ENCODE data around the gene KIF1B.
"Not testable (repeated sequence)": the region's sequence is repeated elsewhere in the genome, so short reads cannot be mapped to it uniquely, and the experiment has no call there.

The KIF1B gene

DNA sequence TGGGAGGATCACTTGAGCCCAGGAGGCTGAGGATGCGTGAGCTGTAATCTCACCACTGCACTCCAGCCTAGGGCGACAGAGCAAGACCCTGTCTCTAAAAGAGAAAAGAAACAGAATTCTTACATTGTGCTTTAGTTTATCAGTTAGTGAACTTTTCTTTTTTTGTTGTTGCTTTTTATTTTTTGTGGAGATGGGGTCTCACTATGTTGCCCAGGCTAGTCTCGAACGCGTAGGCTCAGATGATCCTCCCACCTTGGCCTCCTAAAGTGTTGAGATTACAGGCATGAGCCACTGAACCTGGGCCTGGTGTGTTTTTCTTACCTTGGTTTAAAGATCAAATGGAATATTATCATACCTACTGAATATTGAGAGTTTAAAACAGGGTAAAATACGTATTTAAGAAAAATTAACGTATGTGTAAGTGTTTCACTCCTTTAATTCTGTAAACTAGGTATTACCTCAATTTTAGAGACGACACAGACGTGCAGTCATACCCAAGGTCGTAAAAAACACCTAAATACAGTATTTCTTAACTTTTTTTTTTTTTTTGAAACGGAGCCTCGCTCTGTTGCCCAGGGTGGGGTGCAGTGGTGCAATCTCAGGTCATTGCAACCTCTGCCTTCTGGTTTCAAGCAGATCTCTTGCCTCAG lies 39.6 kb downstream of the KIF1B start:
- no peak overlapping the region for H3K4me2 ChIP-seq (ENCODE audit: low read length)
- H3K79me1 ChIP-seq (ENCODE audit: low read length), result peaks cover 21% of the 10 kb centered on the region
- H3K27ac ChIP-seq (ENCODE audit: low read depth, low read length), result no peak overlapping the region
- H3K4me3 ChIP-seq (ENCODE audit: low read length), result no peak overlapping the region
- H2AK5ac ChIP-seq (ENCODE audit: low read length), result no peak overlapping the region
- peaks cover 35% of the 10 kb centered on the region for H3K79me2 ChIP-seq (ENCODE audit: control insufficient read depth, insufficient read depth, low read length)
- no peak overlapping the region for H3K9ac ChIP-seq (ENCODE audit: low read length)
- no peak overlapping the region for H3K18ac ChIP-seq (ENCODE audit: low read length)
- no peak overlapping the region for H4K8ac ChIP-seq (ENCODE audit: low read depth, low read length)
- H3K36me3 ChIP-seq (ENCODE audit: control insufficient read depth, insufficient read depth, low read length), result no peaks in the 10 kb centered on the region
- H3K23ac ChIP-seq (ENCODE audit: low read length), result no peak overlapping the region
- H2BK5ac ChIP-seq (ENCODE audit: low read length), result no peak overlapping the region
- no peak for DNase-seq
- H2BK15ac ChIP-seq (replicated peaks; ENCODE audit: low read depth), result no peak overlapping the region
- H3K56ac ChIP-seq (ENCODE audit: low read length), result no peak overlapping the region
- H3K4me1 ChIP-seq (ENCODE audit: control insufficient read depth, low read depth, low read length), result no peaks in the 10 kb centered on the region
- no CpG with 5 or more reads among the region's 12 CpGs for WGBS (ENCODE audit: extremely low coverage, insufficient coverage, low lambda C conversion rate)
- H2BK120ac ChIP-seq (ENCODE audit: low read depth, low read length), result no peak overlapping the region
- no peak overlapping the region for H3K4ac ChIP-seq (ENCODE audit: low read depth, low read length)
- H4K5ac ChIP-seq (ENCODE audit: low read length), result no peak overlapping the region
- no peaks in the 10 kb centered on the region for H3K27me3 ChIP-seq (ENCODE audit: insufficient read depth, low read length, poor library complexity)

DNA sequence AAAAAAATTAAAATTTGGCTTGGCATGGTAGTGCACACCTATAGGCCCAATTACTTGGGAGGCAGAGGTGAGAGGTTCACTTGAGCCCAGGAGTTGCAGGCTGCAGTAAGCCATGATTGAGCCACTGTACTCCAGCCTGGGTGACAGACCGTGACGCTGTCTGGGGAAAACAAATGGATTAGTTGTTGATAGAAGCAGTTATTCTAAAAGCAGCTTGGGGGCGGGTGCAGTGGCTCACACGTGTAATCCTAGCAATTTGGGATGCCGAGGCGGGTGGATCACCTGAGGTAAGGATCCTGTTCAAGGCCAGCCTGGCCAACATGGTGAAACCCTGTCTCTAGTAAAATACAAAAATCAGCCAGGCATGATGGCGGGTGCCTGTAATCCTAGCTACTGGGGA lies 40.3 kb downstream of the KIF1B start:
- no peaks in the 10 kb centered on the region for H3K36me3 ChIP-seq (ENCODE audit: control insufficient read depth, insufficient read depth, low read length)
- no peak overlapping the region for H2BK120ac ChIP-seq (ENCODE audit: low read depth, low read length)
- H3K9ac ChIP-seq (ENCODE audit: low read length), result no peak overlapping the region
- DNase-seq, result no peak
- no peak overlapping the region for H2AK5ac ChIP-seq (ENCODE audit: low read length)
- peaks cover 21% of the 10 kb centered on the region for H3K79me1 ChIP-seq (ENCODE audit: low read length)
- WGBS (ENCODE audit: extremely low coverage, insufficient coverage, low lambda C conversion rate), result no CpG with 5 or more reads among the region's 7 CpGs
- H3K56ac ChIP-seq (ENCODE audit: low read length), result no peak overlapping the region
- H4K8ac ChIP-seq (ENCODE audit: low read depth, low read length), result no peak overlapping the region
- no peak overlapping the region for H3K4me3 ChIP-seq (ENCODE audit: low read length)
- H4K5ac ChIP-seq (ENCODE audit: low read length), result no peak overlapping the region
- peaks cover 35% of the 10 kb centered on the region for H3K79me2 ChIP-seq (ENCODE audit: control insufficient read depth, insufficient read depth, low read length)
- H3K18ac ChIP-seq (ENCODE audit: low read length), result no peak overlapping the region
- no peak overlapping the region for H3K27ac ChIP-seq (ENCODE audit: low read depth, low read length)
- H3K23ac ChIP-seq (ENCODE audit: low read length), result no peak overlapping the region
- H2BK5ac ChIP-seq (ENCODE audit: low read length), result no peak overlapping the region
- H3K4ac ChIP-seq (ENCODE audit: low read depth, low read length), result no peak overlapping the region
- H3K27me3 ChIP-seq (ENCODE audit: insufficient read depth, low read length, poor library complexity), result no peaks in the 10 kb centered on the region
- no peak overlapping the region for H3K4me2 ChIP-seq (ENCODE audit: low read length)
- H2BK15ac ChIP-seq (replicated peaks; ENCODE audit: low read depth), result no peak overlapping the region
- no peaks in the 10 kb centered on the region for H3K4me1 ChIP-seq (ENCODE audit: control insufficient read depth, low read depth, low read length)

DNA sequence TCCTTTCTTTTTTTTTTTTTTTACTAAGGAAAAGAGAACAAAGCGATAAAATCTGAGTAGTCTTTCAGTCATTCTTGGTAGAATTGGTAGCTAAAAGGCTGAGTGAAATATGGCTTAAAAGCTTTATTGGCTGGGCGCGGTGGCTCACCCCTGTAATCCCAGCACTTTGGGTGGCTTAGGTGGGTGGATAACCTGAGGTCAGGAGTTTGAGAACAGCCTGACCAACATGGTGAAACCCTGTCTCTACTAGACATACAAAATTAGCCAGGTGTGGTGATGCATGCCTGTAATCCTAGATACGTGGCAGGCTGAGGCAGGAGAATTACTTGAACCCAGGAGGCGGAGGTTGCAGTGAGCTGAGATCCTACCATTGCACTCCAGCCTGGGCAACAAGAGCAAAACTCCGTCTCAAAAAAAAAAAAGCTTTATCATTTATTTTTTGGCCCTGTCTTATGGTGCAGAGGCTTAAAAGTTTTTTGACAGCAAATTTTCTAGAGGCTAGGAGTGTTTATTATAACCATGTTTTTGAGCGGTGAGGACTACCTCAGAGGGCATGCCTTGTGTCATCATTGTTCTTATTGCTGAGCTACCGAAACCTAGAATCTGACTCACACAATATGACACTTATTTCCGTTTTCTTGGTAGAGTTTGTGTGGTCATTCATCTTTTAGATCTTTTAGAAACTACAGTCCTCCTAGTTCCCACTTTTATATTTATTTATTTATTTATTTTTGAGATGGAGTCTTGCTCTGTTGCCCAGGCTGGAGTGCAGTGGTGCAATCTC lies 41.1 kb downstream of the KIF1B start:
- H3K18ac ChIP-seq (ENCODE audit: low read length); H3K27ac ChIP-seq (ENCODE audit: low read depth, low read length); DNase-seq; H3K4ac ChIP-seq (ENCODE audit: low read depth, low read length); H2BK15ac ChIP-seq (replicated peaks; ENCODE audit: low read depth); H2BK120ac ChIP-seq (ENCODE audit: low read depth, low read length); H3K9ac ChIP-seq (ENCODE audit: low read length); H3K36me3 ChIP-seq (ENCODE audit: control insufficient read depth, insufficient read depth, low read length); H4K8ac ChIP-seq (ENCODE audit: low read depth, low read length); H4K5ac ChIP-seq (ENCODE audit: low read length); H2AK5ac ChIP-seq (ENCODE audit: low read length); H3K4me3 ChIP-seq (ENCODE audit: low read length); H3K4me2 ChIP-seq (ENCODE audit: low read length); H3K23ac ChIP-seq (ENCODE audit: low read length); H2BK5ac ChIP-seq (ENCODE audit: low read length); H3K56ac ChIP-seq (ENCODE audit: low read length); H3K4me1 ChIP-seq (ENCODE audit: control insufficient read depth, low read depth, low read length); H3K27me3 ChIP-seq (ENCODE audit: insufficient read depth, low read length, poor library complexity): not testable (repeated sequence)
- no CpG with 5 or more reads among the region's 9 CpGs for WGBS (ENCODE audit: extremely low coverage, insufficient coverage, low lambda C conversion rate)
- Histone ChIP-seq H3K79me2 (ENCODE audit: control insufficient read depth, insufficient read depth, low read length) (peaks cover 35% of the 10 kb centered on the region), H3K79me1 (ENCODE audit: low read length) (peaks cover 20% of the 10 kb centered on the region)

DNA sequence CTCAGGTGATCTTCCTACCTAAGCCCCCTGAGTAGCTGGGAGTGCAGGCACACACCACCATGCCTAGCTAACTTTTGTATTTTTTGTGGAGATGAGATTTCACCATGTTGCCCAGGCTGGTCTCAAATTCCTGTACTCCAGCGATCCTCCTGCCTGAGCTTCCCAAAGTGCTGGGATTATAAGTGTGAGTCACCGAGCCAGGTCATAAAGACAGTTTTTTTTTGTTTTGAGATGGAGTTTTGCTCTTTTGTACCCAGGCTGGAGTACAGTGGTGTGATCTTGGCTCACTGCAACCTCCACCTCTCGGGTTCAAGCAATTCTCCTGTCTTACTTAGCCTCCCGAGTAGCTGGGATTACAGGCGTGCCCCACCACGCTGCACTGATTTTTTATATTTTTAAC lies 42.1 kb downstream of the KIF1B start:
- H2AK5ac ChIP-seq (ENCODE audit: low read length), result no peak overlapping the region
- H3K79me2 ChIP-seq (ENCODE audit: control insufficient read depth, insufficient read depth, low read length), result peaks cover 35% of the 10 kb centered on the region
- no peaks in the 10 kb centered on the region for H3K4me1 ChIP-seq (ENCODE audit: control insufficient read depth, low read depth, low read length)
- H3K27me3 ChIP-seq (ENCODE audit: insufficient read depth, low read length, poor library complexity), result no peaks in the 10 kb centered on the region
- peaks cover 20% of the 10 kb centered on the region for H3K79me1 ChIP-seq (ENCODE audit: low read length)
- no peak overlapping the region for H3K4ac ChIP-seq (ENCODE audit: low read depth, low read length)
- no peak overlapping the region for H3K56ac ChIP-seq (ENCODE audit: low read length)
- no peak for DNase-seq
- H4K8ac ChIP-seq (ENCODE audit: low read depth, low read length), result no peak overlapping the region
- no peak overlapping the region for H3K23ac ChIP-seq (ENCODE audit: low read length)
- no peak overlapping the region for H2BK15ac ChIP-seq (replicated peaks; ENCODE audit: low read depth)
- H3K4me2 ChIP-seq (ENCODE audit: low read length), result no peak overlapping the region
- H3K9ac ChIP-seq (ENCODE audit: low read length), result no peak overlapping the region
- no peak overlapping the region for H3K4me3 ChIP-seq (ENCODE audit: low read length)
- H4K5ac ChIP-seq (ENCODE audit: low read length), result no peak overlapping the region
- no peaks in the 10 kb centered on the region for H3K36me3 ChIP-seq (ENCODE audit: control insufficient read depth, insufficient read depth, low read length)
- no peak overlapping the region for H2BK5ac ChIP-seq (ENCODE audit: low read length)
- no peak overlapping the region for H3K18ac ChIP-seq (ENCODE audit: low read length)
- no CpG with 5 or more reads among the region's 6 CpGs for WGBS (ENCODE audit: extremely low coverage, insufficient coverage, low lambda C conversion rate)
- H3K27ac ChIP-seq (ENCODE audit: low read depth, low read length), result no peak overlapping the region
- H2BK120ac ChIP-seq (ENCODE audit: low read depth, low read length), result no peak overlapping the region

DNA sequence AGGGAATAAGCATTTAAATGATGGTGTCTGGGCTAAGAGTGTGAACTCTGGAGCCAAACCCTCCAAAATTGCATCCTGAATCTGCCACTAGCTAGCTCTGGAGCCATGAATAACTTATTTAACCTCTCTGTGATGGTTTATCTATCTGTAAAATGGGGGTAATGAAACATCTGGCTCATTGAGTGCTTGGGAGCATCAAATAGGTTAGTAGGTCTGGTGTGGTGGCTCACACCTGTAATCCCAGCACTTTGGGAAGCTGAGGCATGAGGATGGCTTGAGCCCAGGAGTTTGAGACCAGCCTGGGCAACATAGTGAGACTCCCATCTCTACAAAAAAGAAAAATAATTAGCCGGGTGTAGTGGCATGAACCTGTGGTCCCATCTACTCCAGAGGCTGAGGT lies 42.8 kb downstream of the KIF1B start:
- no peak overlapping the region for H3K4me2 ChIP-seq (ENCODE audit: low read length)
- H3K79me2 ChIP-seq (ENCODE audit: control insufficient read depth, insufficient read depth, low read length), result peaks cover 31% of the 10 kb centered on the region
- no peak overlapping the region for H3K4ac ChIP-seq (ENCODE audit: low read depth, low read length)
- H4K5ac ChIP-seq (ENCODE audit: low read length), result no peak overlapping the region
- H2BK120ac ChIP-seq (ENCODE audit: low read depth, low read length), result no peak overlapping the region
- H3K4me1 ChIP-seq (ENCODE audit: control insufficient read depth, low read depth, low read length), result no peaks in the 10 kb centered on the region
- no peak overlapping the region for H2BK15ac ChIP-seq (replicated peaks; ENCODE audit: low read depth)
- H3K27me3 ChIP-seq (ENCODE audit: insufficient read depth, low read length, poor library complexity), result no peaks in the 10 kb centered on the region
- H3K23ac ChIP-seq (ENCODE audit: low read length), result no peak overlapping the region
- H3K36me3 ChIP-seq (ENCODE audit: control insufficient read depth, insufficient read depth, low read length), result no peaks in the 10 kb centered on the region
- no peak overlapping the region for H4K8ac ChIP-seq (ENCODE audit: low read depth, low read length)
- no peak overlapping the region for H3K18ac ChIP-seq (ENCODE audit: low read length)
- H3K4me3 ChIP-seq (ENCODE audit: low read length), result no peak overlapping the region
- no peak overlapping the region for H2AK5ac ChIP-seq (ENCODE audit: low read length)
- DNase-seq, result no peak
- no peak overlapping the region for H3K9ac ChIP-seq (ENCODE audit: low read length)
- H3K27ac ChIP-seq (ENCODE audit: low read depth, low read length), result no peak overlapping the region
- H3K79me1 ChIP-seq (ENCODE audit: low read length), result peaks cover 19% of the 10 kb centered on the region
- no peak overlapping the region for H3K56ac ChIP-seq (ENCODE audit: low read length)
- no CpG with 5 or more reads among the region's 1 CpG for WGBS (ENCODE audit: extremely low coverage, insufficient coverage, low lambda C conversion rate)
- H2BK5ac ChIP-seq (ENCODE audit: low read length), result no peak overlapping the region
